ENCODE measurements around the gene PACSIN2.

The PACSIN2 gene

DNA sequence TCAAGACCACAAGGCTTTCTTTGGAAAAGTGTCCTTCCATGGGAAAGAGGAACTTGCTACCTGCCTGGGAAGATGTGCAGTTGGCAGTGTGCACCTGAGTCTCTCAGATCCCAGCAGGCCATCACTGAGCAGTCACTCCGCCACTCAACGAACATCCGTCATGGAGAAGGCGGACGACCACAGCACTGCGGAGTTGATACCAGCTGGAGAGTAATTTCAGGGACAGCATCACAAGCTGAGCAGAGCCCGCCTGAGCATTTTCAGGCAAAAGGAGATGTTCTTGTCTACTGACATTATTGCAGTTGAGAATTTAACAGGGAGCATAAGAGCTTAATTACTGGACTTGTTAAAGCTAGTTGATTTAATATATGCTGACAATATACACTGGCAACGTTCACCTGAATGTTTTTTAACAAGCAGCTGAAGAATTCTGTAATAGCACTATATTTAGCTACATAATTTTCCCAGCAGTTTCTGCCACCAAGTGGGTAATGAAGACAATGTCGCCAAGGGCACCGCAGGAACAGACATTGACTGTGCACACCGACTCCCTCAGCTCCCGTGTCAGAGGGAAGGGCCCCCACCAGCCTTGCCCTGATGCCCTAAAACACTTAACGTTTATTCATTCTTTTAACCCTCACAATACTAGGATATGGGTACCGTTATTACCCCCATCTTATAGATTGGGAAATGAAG is 105.4 kb downstream of the PACSIN2 start:
- peaks cover 0 to 85% (median 56%) of the 10 kb centered on the region in 4 donors for H3K4me1 ChIP-seq
- DNase-seq, result no peak
- intact Hi-C loops (cut with DNase I; ENCODE audit: low total_unique reads), result loop anchor here (10.0 kb wide), 2 partner anchors 55 to 105 kb away; partner anchors contain the start of gene PACSIN2

GRCh38 chr22:42908374-42908746 is 106.6 kb downstream of the PACSIN2 start:
- Histone ChIP-seq H3K4me1 (peaks cover 0 to 89% (median 55%) of the 10 kb centered on the region in 4 donors), H3K4me3 (no peak overlapping the region), H3K27me3 (no peaks in the 10 kb centered on the region), H3K36me3 (peaks cover 0 to 30% (median 17%) of the 10 kb centered on the region in 3 donors), H3K9me3 (no peaks in the 10 kb centered on the region), H3K27ac (peak overlapping the region; percentile 78 to 87)
- DNase-seq, result peak in 1 of 2 donors; percentile 76
- intact Hi-C loops (cut with DNase I; ENCODE audit: low total_unique reads), result loop anchor here (10.0 kb wide), 2 partner anchors 56 to 106 kb away; partner anchors contain the start of gene PACSIN2
- TF ChIP-seq CTCF (IDR thresholded peaks at IDR 0.05), result no peak

More for the DNA sequence above, 105.4 kb downstream of the PACSIN2 start:
- no peaks in the 10 kb centered on the region for H3K9me3 ChIP-seq
- H3K36me3 ChIP-seq, result peaks cover 0 to 30% (median 17%) of the 10 kb centered on the region in 3 donors
- no peak overlapping the region for H3K4me3 ChIP-seq
- peak overlapping the region; percentile 78 to 87 for H3K27ac ChIP-seq
- no peaks in the 10 kb centered on the region for H3K27me3 ChIP-seq
- no peak for TF ChIP-seq CTCF (IDR thresholded peaks at IDR 0.05)

GRCh38 chr22:42907404-42908373 is 107.3 kb downstream of the PACSIN2 start:
- H3K27me3 ChIP-seq, result no peaks in the 10 kb centered on the region
- no peaks in the 10 kb centered on the region for H3K9me3 ChIP-seq
- H3K27ac ChIP-seq, result peak overlapping the region; percentile 78 to 87
- H3K4me3 ChIP-seq, result no peak overlapping the region
- TF ChIP-seq CTCF (IDR thresholded peaks at IDR 0.05), result no peak
- intact Hi-C loops (cut with DNase I; ENCODE audit: low total_unique reads), result loop anchor here (10.0 kb wide), 2 partner anchors 57 to 107 kb away; partner anchors contain the start of gene PACSIN2
- no peak for DNase-seq
- H3K36me3 ChIP-seq, result peaks cover 0 to 33% (median 17%) of the 10 kb centered on the region in 3 donors
- peaks cover 0 to 94% (median 57%) of the 10 kb centered on the region in 4 donors for H3K4me1 ChIP-seq

GRCh38 chr22:42906605-42907348 is 108.2 kb downstream of the PACSIN2 start:
- Histone ChIP-seq H3K36me3 (peaks cover 0 to 41% (median 17%) of the 10 kb centered on the region in 3 donors), H3K27me3 (no peaks in the 10 kb centered on the region), H3K9me3 (no peaks in the 10 kb centered on the region), H3K27ac (peak overlapping the region; percentile 78 to 87), H3K4me3 (no peak overlapping the region), H3K4me1 (peaks cover 0 to 94% (median 63%) of the 10 kb centered on the region in 4 donors)
- TF ChIP-seq CTCF (IDR thresholded peaks at IDR 0.05), result no peak
- intact Hi-C loops (cut with DNase I; ENCODE audit: low total_unique reads), result loop anchor here (10.0 kb wide), 2 partner anchors 58 to 108 kb away; partner anchors contain the start of gene PACSIN2
- DNase-seq, result peak; percentile 71 to 86
